ENCODE results near the gene S100A3. TPM values are rescaled to one million over a fixed set of nuclear protein-coding genes. Genes with fewer than 3 reads are reported as not detected.
"Not testable (repeated sequence)": the region's sequence is repeated elsewhere in the genome, so short reads cannot be mapped to it uniquely, and the experiment has no call there.

The S100A3 gene
- total RNA-seq, 1 donor from 2014 or later, result 2.3 TPM

DNA sequence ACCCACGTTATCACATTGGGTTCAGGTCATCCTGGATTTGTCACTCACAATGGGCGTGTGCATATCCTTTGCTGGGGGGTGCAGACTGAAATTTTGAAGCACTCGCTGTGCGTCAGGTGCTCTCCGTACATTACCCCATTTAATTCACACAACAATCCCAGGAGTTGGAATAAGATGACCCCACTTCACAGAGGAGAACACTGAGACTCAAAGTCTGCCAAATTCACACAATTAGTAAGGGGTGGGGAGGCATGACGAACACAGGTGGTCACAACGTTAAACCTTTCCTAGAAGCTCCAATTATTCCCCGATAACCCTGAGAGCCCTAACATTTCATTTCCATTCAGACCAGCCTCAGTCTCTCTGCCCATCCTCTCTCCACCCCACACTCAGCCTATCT, 20.4 kb upstream of the S100A3 start:
- no peak for DNase-seq (ENCODE audit: low read depth in 2 of 2)

DNA sequence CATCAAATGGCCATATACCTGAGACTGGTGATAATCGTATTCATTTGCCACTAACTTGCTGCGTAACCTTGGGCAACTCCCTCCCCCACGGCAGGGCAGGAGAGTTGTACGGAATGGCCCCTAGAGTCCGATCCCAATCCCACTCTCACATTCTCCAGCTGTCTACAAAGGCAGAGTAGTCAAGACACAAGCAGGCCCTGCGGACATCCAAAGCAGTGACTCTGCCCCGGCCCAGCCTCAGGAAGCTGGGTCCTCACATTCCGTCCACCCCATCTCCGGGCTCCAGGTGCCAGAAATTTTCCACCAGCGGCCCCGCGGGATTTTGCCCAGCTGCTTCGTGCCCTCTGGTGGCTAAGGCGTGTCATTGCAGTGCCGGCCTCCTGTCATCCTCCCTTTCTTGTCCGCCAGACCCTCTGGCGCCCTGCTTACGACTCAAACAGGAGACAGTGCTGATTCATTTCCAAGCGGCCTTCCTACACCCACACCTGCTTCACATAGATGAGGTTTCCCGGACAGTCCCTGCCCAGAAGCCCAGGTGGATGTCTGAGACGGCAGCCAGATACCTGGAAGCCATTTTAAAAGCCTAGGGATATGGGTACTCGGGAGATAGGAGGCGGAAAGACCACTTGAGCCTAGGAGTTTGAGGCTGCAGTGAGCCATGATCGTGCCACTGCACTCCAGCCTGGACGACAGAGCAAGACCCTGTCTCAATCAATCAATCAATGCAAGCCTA, 19.5 kb upstream of the S100A3 start:
- DNase-seq (ENCODE audit: low read depth in 2 of 2), result peak; percentile 71 to 91

DNA sequence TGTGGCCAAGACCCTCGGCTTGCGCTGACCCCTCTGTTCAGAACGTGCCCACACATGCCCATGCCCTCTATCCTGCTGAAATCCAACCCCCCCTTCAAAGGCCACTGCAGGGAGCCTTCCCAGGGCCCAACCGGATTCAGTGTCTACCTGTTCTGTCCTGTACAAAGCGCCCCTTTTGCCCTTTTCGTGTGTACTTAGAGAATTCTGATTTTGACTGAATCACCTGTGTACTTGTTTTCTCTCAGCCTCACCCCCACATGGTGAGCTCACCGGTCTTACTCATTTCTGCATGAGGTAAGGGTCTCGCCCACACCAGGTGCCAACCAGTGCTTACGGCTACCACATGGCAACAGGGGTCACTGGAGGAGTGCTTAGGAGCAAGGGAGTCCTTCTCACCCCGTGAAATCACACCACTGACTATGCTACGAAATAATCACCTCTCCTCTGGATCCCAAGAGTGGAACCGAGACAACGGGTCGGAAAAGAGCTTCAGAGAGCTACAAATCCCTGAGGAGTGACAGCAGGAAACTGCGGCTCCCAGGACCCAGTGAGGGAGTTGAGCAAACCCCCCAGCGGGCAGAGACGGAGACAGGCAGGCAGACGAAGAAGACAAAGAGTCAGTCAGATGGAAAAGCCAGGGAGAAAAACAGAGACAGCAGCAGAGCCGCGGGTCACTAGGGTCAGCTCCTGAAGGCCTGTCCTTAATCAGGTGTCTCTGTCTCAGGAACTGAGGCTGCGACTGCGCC, 18.7 kb upstream of the S100A3 start:
- DNase-seq (ENCODE audit: low read depth in 2 of 2), result peak in 1 of 2 donors; percentile 65

DNA sequence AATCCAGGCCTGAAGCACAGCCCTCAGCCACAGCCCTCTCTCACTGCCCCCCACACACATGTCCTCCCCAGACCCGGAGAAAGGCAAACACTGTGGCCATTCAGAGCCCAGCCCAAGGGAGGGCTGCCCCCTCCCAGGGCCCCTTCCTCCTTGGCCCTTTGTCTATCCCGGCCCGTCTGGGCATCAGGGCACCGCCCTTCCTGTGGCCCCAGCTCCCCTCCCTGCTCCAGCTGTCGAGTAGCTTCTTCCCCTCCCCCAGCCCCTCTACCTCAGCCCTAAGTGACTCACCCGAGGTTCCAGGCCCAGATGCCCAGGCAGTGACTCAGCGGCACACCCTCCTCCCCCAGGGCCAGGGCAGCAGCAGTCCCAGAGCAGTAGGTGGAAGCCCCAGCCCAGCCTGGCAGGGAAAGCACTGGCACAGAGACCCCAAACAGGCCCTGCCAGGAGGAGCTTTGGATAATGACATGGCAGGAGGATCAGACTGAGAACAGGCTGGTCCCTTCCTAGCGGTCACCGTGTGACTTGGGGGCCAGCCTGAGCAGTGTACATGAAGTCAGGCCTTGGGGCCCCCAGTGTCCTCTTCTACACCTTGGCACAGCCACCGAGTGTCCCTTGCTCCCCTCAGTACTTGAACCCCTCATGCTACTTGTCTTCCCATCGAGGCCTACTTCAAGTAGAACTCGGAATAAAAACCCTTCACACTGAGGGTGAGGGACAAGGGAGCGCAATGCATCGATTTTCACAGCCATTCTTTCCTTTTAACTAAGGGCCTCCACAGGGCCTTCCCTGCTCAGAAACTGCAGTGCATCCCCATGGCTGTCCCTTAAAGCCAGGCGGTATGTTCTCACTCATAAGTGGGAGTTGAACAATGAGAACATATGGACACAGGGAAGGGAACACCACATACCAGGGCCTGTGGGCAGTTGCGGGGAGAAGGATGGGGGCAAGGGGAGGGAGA, 17.6 kb upstream of the S100A3 start:
- DNase-seq (ENCODE audit: low read depth in 2 of 2), result peak; percentile 70 to 98

DNA sequence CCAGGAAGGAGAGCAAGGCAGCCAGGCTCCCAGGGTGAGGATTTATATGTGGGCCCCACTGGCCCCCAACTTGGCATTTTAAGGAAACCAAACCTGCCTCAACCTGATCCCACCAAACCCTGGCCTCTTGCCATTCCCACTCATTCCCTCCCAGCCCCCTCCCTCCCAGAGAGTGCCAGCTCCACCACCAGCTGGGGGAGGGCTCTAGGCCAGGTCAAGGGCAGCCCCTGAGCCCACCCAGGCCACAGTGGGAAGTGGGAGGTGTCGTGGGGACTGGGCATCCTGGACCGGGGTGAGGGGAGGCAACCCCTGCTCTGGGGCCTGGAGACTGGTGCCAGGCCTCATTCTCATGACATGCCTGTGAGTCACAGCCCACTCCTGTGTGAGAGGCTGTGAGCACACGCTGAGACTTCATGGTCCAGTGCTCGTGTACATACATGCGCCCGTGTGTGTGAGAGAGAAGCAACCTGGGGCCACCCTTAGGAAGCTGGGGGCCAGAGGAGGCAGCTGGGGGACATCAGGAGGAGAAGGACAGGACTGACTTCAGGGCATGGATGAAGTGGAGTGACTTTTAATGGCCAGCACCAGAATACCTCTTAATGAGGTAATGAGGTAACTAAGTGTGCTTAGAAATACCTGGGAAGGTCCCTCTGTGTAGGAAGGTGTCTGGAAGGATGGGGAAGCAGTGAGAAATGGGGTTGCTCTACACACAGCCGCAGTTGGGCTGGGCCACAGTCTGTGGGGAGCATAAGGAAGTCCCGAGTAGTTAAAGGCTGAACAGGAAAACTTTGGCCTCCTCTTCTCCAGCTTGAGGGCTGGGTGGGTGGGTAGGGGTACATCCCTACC, 16.7 kb upstream of the S100A3 start, which contains the start of gene S100A2:
Gene S100A2, minus strand, starts transcription at position 316 of the 846 bp plus-strand sequence. CDS start 1,967 bp downstream, outside the sequence.
- peak in 1 of 2 donors; percentile 91 for DNase-seq (ENCODE audit: low read depth in 2 of 2)

DNA sequence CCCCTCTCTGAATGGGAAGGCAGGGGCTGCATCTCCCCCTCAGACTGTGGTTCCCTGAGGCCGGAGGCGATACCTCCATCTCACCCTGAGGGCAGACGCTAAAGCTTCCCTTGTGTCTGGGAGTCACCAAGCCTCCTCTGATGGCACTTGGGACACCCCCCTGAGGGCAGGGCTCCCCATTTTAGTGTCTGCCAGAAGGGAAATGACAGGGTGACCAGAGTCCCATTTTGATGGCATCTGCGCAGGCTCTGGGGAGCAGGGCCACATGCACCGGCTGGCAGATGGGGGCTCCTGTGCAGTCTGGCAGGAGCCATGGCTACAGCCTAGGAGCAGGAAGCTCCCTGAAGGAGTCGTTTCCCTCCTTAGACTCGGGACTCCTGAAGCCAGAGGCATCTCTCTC, 14.9 kb upstream of the S100A3 start:
- DNase-seq (ENCODE audit: low read depth in 2 of 2), result no peak

DNA sequence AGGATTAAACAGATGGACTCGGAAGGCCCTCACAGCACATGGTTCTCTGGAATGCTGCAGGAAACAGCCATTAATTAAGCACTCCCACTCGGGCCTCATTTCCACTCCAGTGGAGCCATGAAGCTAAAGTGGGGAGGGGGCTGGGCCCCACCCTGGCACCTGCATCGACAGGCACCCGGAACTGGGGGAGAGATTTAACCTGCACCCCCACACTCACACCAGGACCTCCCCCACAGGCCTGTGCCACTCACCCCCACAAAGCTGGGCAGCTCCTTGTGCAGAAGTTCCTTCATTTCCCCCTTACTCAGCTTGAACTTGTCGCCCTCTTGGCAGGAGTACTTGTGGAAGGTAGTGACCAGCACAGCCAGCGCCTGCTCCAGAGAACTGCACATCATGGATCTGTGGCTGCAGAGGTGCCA, 14.4 kb upstream of the S100A3 start:
- DNase-seq (ENCODE audit: low read depth in 2 of 2), result no peak

DNA sequence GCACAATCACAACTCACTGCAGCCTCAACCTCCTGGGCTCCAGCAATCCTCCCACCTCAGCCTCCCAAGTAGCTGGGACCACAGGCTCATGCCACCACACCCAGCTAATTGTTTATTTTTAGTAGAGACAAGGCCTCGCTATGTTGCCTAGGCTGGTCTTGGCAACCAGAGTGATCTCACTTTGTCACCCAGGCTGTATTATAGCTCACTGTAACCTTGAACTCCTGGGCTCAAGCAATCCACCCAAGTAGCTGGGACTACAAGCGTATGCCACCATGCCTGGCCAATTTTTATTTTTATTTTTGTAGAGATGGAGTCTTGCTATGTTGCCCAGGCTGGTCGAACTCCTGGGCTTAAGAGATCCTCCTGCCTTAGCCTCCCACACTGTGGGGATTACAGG, 13.0 kb upstream of the S100A3 start:
- not testable (repeated sequence) for DNase-seq (ENCODE audit: low read depth in 2 of 2)

DNA sequence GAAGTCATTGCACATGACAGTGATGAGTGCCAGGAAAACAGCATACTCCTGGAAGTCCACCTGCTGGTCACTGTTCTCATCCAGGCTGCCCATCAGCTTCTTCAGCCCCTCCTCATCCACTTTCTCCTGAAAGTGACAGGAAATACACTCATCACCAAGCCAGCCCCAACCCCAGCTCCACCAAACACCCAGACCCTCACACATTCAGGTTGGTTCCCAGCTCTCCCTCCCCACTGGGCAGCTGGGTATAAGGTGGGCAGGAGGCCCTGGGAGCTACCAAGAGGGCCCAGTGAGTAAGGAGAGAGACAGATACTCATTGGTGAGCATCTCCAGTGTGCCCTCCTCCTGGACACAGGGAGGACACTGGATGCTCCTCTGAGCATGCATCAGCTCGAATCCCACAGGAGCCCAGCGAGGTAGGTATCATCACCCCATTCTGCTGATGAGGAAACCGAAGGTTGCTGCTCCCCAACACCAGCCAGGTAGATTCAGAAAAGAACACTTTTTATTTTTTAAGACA, 12.5 kb upstream of the S100A3 start:
- no peak for DNase-seq (ENCODE audit: low read depth in 2 of 2)

DNA sequence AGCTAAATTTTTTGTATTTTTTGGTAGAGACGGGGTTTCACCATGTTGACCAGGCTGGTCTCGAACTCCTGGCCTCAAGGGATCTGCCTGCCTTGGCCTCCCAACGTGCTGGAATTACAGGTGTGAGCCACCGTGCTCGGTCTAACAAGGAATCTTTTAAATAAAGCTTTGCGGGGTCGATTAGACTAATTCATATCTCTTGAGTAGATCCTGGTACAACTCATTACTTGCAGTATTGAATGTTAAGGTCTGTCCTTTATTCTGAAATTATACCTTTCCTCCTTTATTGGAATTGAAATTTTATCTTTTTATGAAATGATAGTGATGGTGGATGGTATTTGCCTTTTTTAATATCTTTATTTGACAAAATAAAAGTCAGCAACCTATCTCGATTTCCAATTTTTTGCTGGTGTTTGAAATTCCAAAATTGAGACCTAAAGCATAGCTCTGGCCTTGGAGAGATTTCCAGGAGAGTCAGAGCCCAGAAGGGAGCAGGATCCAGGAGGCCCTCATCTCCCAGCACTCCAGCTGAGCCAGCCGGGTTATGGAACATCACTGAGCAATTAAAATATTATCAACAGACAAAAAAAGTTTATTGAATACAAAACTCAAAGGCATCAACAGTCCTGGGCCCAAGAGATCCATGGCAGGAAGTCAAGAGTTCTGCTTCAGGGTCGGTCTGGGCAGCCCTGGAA, 11.9 kb upstream of the S100A3 start:
- no peak for DNase-seq (ENCODE audit: low read depth in 2 of 2)

DNA sequence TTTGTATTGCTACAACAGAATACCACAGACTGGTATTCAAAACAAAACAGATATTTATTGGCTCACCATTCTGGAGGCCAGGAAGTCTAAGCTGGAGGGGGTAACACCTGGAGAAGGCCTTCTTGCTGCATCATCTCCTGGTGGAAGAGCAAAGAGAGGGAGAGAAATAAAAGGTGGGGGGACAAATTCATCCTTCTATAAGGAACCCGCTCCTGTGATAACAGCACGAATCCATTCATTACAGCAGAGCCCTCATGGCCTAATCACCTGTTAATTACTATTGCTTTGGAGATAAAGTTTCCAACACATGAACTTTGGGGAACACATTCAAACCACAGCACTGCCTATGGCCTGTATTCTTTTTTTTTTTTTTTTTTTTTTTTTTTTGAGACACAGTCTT, 11.2 kb upstream of the S100A3 start:
- DNase-seq (ENCODE audit: low read depth in 2 of 2), result no peak

DNA sequence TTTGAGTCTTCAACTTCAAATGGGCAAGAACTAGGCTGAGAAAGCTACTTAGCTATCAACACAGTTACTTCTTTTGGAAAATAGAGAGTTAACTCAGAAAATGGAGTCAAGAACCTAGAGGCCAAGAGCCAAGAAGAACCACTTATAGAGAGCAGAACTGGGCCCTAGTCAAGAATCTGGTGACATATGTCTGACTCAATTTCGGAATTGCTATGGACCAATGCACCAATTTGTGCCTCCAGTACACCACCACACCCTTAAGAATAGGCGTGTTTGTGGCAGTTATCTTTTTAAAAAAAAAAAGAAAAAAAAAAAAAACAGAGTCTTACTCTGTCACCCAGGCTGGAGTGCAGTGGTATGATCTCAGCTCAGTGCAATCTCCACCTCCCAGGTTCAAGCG, 8.8 kb upstream of the S100A3 start:
- no peak for DNase-seq (ENCODE audit: low read depth in 2 of 2)

DNA sequence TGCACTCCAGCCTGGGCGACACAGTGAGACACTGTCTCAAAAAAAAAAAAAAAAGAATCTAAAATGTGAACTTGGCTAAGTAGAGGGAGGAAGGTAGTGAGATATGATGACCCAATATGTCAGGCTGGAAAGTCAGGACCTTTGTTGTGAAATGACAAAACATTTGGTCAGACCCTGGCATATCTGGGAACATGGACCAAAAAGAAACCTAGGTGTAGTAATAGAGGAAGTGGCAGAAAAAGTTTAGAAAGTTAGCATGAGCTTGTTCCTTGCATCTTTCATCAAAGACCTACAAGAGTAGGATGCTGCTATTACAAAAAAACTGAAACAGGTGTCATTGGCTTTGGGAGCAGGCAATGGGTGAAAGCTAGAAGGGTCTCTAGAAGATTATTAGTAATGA, 7.3 kb upstream of the S100A3 start:
- DNase-seq (ENCODE audit: low read depth in 2 of 2), result no peak

DNA sequence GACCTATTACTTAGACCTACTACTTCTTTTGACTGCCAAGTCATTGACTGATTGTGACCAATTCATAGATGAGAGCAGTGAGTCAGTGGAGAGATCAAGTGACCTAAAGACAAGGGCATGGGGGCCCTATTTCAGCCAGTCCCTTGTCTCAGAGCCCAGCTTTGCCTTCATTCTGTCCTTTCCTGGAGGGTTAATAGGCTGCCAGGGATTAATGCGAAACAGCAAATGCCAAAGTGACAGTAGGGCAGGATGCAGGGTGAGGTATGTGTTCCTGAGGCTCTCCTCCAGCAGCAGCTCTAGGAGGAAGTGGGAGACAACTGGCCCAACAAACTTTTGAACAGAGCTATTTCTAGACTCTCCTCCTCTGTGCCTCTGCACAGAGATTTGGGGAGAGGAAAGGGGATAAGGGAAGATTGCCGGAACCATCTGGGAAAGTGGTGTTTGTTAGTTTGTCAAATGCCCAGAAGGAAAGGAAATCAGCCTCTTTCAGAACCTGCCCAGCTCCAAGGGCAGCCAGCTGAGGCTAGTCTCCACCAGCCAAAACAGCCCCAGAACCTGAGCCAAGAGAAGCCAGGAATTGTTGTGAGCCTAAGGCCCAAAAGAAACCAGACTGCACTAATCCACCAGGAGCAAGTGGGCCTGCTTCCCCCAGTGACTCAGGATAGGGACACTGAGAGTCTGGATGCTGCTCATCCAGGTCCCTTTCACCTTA, 4.9 kb upstream of the S100A3 start:
- DNase-seq (ENCODE audit: low read depth in 2 of 2), result peak in 1 of 2 donors; percentile 38

DNA sequence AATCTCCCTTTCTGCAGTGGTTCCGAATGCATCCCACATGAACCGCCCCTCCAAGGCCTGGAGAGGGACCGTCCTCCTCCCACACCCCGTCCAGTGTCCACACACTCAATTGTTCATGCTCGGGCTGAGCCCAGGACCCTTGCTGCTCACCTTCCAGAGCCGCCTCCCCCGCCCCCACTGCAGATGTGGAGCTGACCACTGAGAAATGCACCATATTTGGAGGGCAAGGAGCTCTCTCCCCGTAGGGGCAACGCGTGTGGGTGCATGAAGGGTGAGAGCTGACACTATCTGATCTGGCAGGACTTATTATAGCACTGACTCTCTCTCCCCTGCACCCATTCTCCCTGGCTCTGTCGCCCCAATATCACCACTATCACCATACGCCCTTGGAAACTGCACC, 4.0 kb upstream of the S100A3 start:
- DNase-seq (ENCODE audit: low read depth in 2 of 2), result no peak

DNA sequence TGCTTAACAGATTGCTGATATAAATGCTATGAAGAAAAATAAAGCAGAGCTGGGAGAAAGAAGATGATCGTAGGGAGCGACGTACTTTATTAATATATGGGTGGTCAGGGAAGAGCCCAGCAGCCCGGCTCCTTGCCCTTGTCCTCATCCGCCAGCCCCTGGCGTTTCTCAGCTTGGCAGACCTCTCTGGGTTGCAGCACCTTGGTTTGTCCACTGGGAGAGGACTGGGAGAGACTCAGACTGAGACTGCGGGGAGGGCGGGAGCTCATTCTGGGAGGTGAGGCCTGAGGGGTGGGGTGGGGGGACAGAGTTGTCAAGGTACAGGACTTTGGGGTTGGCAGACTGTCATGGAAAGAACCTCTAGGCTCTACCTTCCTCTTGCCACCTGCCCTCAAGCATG, 3.3 kb upstream of the S100A3 start:
- DNase-seq (ENCODE audit: low read depth in 2 of 2), result no peak

DNA sequence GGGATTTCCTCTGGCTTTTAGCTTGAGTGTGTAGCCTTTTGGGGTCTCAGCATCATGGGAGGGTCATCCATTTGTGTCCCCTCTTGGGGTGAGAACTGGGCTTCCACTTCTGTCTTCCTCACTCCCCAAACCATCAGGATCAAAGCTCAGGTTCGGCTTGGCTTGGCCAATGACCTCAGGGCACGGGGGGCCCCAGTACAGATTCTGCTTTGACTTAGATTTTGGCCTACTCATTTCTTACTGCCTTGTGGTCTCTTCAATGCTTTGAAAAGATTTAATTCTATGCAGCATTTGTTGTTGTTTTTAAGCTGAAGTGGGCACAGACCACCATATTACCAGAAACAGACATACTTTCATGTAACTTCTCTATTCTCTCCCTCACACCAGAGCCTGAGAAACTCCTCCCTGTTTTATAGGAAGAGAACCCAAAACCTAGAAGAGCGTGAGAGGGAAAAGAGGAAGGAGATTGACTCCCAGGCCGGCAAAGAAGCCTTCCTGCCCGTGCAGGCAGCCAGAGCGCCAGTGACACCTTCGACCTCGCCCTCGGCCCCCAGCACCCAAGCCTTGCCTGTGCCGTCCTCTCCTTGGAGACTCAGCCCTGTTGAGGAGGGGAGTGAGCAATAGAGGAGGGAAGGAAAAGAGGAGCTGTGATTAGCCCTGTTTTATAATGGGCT, 1.9 kb upstream of the S100A3 start:
- no peak for DNase-seq (ENCODE audit: low read depth in 2 of 2)

DNA sequence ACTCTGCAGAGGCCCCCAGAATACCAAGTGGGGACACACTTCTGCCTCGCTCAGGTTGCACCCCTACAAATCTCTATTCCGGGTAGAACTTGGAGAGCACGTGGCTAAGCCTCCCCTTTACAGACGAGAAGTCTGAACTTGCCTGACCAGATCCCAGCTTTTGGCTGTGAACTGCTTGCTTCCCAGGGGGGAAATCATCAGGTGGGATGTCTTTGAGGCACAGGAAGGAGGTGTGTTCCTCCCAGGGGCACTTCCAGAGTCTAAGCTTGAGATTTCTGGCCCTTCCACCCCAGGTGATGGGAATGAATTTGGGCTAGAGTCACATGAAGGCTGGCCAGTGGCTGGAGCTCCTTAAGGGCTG, 1.3 kb upstream of the S100A3 start:
- no peak for DNase-seq (ENCODE audit: low read depth in 2 of 2)
